ENCODE measurements around the gene GAN.
"Not testable (repeated sequence)": the region's sequence is repeated elsewhere in the genome, so short reads cannot be mapped to it uniquely, and the experiment has no call there.

GAN gene

DNA sequence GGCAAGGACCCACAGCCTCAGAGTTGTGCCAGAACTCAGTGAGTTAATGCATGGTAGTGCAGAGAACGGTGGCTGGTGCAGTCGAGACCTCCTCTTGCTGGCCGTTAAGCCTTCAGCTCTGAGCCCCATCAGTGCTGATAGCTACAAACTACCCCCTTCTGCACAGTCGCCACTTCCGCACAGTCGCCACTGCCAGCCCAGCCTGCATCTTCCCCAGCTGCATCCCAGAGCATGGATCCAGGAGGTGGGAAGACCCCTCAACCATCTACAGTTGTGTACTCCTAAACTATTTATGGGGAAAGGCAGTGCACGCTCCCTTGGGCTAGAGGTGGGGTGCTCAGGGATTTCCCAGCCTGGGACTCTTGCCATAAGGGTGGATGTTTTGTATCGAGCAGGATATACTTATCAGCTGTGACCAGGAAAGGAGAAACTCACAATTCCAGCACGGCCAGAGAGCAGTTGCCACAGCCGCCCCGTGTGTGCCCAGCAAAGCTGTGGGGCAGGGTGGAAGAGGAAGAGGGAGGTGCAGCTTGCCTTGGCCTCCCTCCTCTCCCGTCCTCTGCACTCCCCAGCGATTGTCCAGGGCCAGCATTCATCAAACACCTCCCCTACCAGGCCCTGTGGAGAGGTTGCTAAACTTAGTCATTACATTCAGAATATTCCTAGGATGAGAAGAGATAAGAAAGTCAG lies 80.3 kb downstream of the GAN start:
- Mint-ChIP-seq H3K27ac (no peak overlapping the region), H3K27me3 (no peaks in the 10 kb centered on the region), H3K4me3 (no peak overlapping the region)

GRCh38 chr16:81397058-81397878 lies 82.5 kb downstream of the GAN start:
- Mint-ChIP-seq H3K27me3 (no peaks in the 10 kb centered on the region), H3K36me3 (no peaks in the 10 kb centered on the region)

More for the DNA sequence above, 80.3 kb downstream of the GAN start:
- Mint-ChIP-seq H3K4me1 (peaks cover 7% of the 10 kb centered on the region), H3K36me3 (peaks cover 8% of the 10 kb centered on the region), H3K9me3 (no peaks in the 10 kb centered on the region)
- no peak for ATAC-seq

DNA sequence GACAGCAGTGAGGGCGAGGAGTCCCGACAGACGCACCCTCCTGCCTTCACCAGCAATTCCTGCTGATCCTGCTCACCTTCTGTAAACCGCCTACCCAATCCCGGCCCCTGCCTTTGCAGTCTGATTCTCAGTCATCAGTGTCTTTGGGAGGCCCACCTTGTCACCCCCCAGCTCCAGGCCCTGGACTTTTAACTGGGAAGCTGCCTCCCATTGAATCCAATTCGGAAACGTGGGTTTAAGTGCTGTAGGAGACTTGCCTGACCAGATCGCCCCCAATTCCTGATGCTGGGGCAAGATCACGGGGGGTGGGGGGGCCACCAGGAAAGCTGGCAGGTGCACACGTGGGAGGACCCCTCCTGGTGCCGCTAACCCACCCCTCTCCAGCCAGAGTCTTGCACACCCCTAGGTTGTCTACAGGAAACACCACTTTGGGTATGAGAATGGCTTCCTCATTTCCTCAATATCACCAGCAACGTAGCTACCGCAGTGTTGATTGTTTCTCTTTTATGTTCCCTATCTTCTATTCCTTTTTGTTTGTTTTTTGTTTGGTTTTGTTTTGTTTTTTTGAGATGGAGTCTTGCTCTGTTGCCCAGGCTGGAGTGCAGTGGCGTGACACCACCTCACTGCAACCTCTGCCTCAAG lies 83.2 kb downstream of the GAN start:
- Mint-ChIP-seq H3K27ac (peak overlapping the region; percentile 24), H3K4me3 (no peak overlapping the region)

More at GRCh38 chr16:81397058-81397878, 82.5 kb downstream of the GAN start:
- no peak overlapping the region for H3K27ac Mint-ChIP-seq
- H3K4me1 Mint-ChIP-seq = peaks cover 7% of the 10 kb centered on the region
- no peak overlapping the region for H3K4me3 Mint-ChIP-seq
- no peak for ATAC-seq
- no peaks in the 10 kb centered on the region for H3K9me3 Mint-ChIP-seq

DNA sequence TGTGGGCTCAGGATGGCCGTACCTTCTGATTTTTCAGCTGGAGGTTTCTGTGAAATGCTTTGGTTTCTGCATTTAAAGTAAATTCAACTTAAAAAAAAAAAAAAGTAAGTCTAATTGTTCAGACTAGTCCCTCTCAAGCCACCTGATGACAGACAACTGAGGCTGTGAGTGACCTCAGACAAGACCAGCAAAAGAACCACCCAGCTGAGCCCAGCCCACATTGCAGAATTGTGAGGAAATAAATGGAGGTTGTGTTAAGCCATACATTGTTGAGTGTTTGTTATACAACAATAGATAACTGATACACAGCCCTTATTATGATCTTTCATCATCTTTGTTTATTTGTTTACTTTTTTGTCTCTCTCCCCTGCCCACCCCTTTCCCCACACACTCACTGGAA lies 85.1 kb downstream of the GAN start:
- H3K27ac Mint-ChIP-seq = no peak overlapping the region
- no peaks in the 10 kb centered on the region for H3K27me3 Mint-ChIP-seq
- no peak for ATAC-seq
- no peaks in the 10 kb centered on the region for H3K9me3 Mint-ChIP-seq
- peaks cover 21% of the 10 kb centered on the region for H3K4me1 Mint-ChIP-seq
- H3K36me3 Mint-ChIP-seq = no peaks in the 10 kb centered on the region
- H3K4me3 Mint-ChIP-seq = no peak overlapping the region

More for the DNA sequence above, 83.2 kb downstream of the GAN start:
- H3K36me3 Mint-ChIP-seq = no peaks in the 10 kb centered on the region
- H3K9me3 Mint-ChIP-seq = no peaks in the 10 kb centered on the region
- peaks cover 7% of the 10 kb centered on the region for H3K4me1 Mint-ChIP-seq
- no peaks in the 10 kb centered on the region for H3K27me3 Mint-ChIP-seq
- no peak for ATAC-seq

DNA sequence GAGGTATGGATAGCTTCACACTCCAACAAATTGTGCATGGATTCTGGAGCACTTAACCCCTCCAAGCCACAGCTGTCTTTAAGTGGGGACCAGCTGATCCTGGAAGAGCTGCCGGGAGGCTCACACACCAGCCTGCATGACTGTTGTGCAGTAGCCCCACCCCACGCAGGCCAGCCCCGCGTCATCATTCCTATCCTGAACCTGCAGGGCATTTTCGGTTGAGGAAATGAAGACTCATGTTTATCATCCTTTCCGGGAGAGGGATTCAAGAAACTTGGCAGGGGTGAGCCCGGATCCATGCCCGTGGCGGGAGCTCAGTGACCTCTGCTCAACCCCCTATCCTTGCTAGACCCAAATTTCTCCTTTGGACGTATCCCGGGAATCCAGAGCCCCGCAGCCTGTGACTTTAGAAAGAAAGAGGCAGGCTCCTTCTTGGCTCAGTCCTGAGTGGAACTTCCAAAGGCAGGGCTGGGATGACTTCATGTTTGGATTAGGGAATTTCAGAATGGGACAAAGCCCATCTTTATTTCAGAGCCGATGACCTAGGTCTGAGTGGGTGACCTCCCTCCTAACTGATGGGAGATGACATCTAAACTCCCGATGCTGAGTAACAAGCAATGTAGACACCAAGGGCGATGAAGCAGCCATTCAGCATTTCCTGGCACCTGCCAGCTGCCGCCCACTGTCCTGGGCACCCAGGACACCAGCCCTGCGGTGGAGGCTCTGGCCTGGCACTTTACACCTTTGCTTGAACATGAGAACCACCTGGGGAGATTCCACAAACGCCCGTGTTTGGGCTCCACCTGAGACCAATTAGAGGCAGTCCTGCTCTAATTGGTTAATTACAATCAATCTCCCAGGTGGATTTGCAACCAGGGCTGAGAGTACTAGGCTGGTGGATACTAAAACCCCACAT lies 86.5 kb downstream of the GAN start:
- Mint-ChIP-seq H3K36me3 (no peaks in the 10 kb centered on the region), H3K27ac (no peak overlapping the region), H3K4me3 (no peak overlapping the region), H3K27me3 (no peaks in the 10 kb centered on the region), H3K9me3 (no peaks in the 10 kb centered on the region), H3K4me1 (peaks cover 21% of the 10 kb centered on the region)
- ATAC-seq = no peak

DNA sequence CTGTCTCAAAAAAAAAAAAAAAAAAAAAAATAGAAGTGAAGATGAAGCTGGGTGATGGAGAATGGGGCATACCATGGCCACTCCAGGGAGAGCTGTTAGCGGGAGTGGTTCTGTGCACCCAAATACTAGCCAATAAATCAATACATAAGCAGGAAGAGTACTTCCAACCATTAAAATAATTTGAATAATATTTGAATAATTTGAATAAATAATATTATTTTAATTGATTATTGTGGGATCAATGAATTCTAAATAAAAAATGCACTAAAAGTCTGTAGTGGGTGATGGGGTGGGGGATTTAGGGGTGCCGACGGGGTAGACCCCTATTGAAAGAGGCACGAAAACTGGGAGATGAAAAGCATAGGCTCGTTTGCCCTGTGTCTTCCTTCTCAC lies 88.4 kb downstream of the GAN start:
- Mint-ChIP-seq H3K27ac (peak overlapping the region; percentile 53), H3K27me3 (peaks cover 2% of the 10 kb centered on the region), H3K4me1 (peaks cover 18% of the 10 kb centered on the region), H3K9me3 (no peaks in the 10 kb centered on the region), H3K4me3 (peak overlapping the region; percentile 61), H3K36me3 (no peaks in the 10 kb centered on the region)
- no peak for ATAC-seq

DNA sequence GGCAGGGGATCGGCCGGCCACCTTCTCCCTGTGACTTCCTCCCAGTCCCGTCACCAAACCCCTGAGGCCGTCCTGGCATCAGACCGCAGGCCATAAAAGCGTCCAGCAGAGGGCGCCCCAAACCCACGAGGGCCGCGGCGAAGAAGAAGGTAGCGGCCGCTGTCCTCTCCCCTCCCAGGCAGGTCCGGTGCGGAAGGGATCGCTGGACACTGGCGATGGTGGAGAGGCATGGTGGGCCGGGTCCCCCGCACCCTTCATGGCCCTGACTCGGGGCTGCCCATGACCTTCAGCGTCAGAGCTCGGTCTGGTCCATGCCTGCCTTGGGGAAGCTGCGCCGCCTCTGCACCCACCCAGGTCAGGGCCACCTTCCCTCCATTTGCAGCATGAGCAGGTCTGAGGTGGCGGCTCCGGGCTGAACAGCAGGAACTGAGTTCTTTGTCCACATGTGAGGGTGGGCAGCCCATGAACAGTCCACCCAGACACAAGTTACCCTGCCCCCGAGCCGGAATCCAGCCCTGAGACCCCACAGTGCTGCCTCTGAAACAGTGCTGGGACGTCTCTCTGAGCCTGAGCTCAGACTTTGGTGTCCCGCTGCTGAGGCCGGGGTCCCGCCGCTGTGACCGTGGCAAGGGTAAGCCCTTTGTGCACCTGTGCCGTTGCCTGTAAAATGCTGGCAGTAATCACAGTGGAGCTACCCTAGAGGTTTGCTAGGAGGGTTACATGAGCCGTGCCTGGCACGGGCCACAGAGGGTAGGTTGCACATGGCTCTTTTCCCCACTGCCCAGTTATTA lies 89.0 kb downstream of the GAN start:
- Mint-ChIP-seq H3K27me3 (peaks cover 8% of the 10 kb centered on the region), H3K27ac (peak overlapping the region; percentile 57), H3K36me3 (no peaks in the 10 kb centered on the region), H3K9me3 (no peaks in the 10 kb centered on the region), H3K4me1 (peaks cover 17% of the 10 kb centered on the region), H3K4me3 (peak overlapping the region; percentile 61)
- peak; percentile 89 for ATAC-seq

GRCh38 chr16:81405002-81405401 lies 90.2 kb downstream of the GAN start:
- Mint-ChIP-seq H3K4me1 (peaks cover 22% of the 10 kb centered on the region), H3K27me3 (peaks cover 14% of the 10 kb centered on the region), H3K27ac (peak overlapping the region; percentile 57)
- not testable (repeated sequence) for ATAC-seq, H3K9me3 Mint-ChIP-seq, H3K4me3 Mint-ChIP-seq, H3K36me3 Mint-ChIP-seq

GRCh38 chr16:81405702-81406113 lies 90.9 kb downstream of the GAN start:
- Mint-ChIP-seq H3K4me1 (peaks cover 23% of the 10 kb centered on the region), H3K27me3 (peaks cover 16% of the 10 kb centered on the region), H3K4me3 (no peak overlapping the region), H3K9me3 (no peaks in the 10 kb centered on the region), H3K36me3 (no peaks in the 10 kb centered on the region), H3K27ac (no peak overlapping the region)
- ATAC-seq = no peak

GRCh38 chr16:81408409-81408950 lies 93.7 kb downstream of the GAN start:
- Mint-ChIP-seq H3K36me3 (no peaks in the 10 kb centered on the region), H3K4me3 (no peak overlapping the region), H3K27me3 (peaks cover 22% of the 10 kb centered on the region), H3K27ac (peak overlapping the region; percentile 62), H3K9me3 (no peaks in the 10 kb centered on the region), H3K4me1 (peaks cover 24% of the 10 kb centered on the region)
- no peak for ATAC-seq

DNA sequence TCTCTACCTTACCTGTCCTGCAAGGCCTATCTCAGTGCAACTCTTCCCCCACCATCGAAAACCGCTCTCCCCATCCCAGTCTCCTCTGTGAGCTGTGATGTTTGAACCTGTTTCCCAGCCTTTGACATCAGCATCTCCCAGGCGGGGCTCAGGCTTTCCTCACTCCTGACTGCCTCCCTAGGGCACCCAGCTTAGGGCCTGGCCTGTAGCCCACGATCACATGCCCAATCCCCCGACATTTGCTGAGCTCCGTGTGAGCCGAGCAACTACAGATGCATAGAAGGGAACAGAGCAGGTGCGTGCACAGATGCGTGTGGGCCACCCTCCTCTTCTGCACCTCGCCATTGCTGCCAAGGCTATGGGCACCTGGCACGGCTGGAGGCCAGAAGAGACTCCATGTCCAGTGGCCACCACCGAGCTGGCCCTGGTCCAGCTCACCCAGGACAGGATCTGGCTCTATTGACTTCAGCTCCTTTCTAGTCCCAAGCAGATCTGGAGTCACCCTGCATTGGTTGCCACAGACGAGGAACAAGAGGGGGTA lies 94.3 kb downstream of the GAN start:
- Mint-ChIP-seq H3K4me3 (no peak overlapping the region), H3K27ac (peak overlapping the region; percentile 62), H3K36me3 (no peaks in the 10 kb centered on the region), H3K9me3 (no peaks in the 10 kb centered on the region), H3K27me3 (peaks cover 22% of the 10 kb centered on the region), H3K4me1 (peaks cover 18% of the 10 kb centered on the region)
- ATAC-seq = peak; percentile 21

GRCh38 chr16:81410643-81411293 lies 96.0 kb downstream of the GAN start:
- no peak for ATAC-seq
- Mint-ChIP-seq H3K4me3 (peak overlapping the region; percentile 39), H3K27me3 (peaks cover 22% of the 10 kb centered on the region), H3K9me3 (no peaks in the 10 kb centered on the region), H3K36me3 (no peaks in the 10 kb centered on the region), H3K27ac (no peak overlapping the region), H3K4me1 (peaks cover 20% of the 10 kb centered on the region)

DNA sequence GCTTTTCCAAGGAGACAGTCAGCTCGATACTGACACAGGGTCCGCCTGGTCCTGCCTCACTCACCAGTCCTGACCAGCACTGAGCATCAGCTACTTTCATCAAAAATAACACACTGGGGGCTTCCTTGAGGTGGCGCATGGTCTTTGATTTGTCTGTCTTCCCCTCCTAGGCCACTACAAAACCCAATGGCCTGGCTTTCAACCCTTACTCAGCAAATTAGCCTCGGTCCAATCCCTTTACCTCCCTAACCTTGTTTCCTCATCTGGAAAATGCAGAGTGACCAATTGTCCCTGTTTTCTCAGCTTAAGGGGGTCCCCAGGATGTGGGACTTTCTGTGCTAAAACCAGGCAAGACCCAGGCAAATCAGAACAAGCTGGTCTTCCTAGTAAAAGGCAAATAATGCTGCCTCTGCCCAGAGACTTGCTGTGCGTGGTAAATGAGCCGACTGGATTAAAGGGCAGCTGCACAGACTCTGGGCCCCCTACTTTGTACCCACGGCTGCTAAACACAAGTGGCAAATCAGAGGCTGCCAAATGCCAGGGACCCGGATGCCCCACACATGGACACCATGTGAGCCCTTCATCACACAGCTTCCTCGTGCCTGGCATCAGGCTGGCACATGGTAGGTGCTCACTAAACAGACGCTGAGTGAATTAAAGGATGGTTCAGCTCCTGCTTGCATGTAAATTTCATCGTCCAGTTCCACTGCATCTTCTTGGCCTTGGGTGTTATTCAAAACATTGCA lies 98.7 kb downstream of the GAN start:
- Mint-ChIP-seq H3K27ac (no peak overlapping the region), H3K36me3 (no peaks in the 10 kb centered on the region)

More for the DNA sequence above, 98.7 kb downstream of the GAN start:
- Mint-ChIP-seq H3K4me3 (no peak overlapping the region), H3K4me1 (peaks cover 20% of the 10 kb centered on the region), H3K9me3 (no peaks in the 10 kb centered on the region), H3K27me3 (peaks cover 17% of the 10 kb centered on the region)
- no peak for ATAC-seq

Measured in stimulated activated memory B cell treated with anti-CD40 and anti-IgM and Interleukin-4, amounts not matched to agents 10 μg/mL and 1 μg/mL and 100 μg/mL, for 72 hours (primary cell).